NCI-H446 (cell line): ENCODE measurements around the gene SH3BP4.

Experiments used
- DNase-seq, 2 experiments: peaks; one replicate each; lab custom pipeline; 2025; lab: John Stamatoyannopoulos, UW

The SH3BP4 gene

GRCh38 chr2:235091421-235091820 is 139.6 kb downstream of the SH3BP4 start:
- DNase-seq: no peak

- DNase-seq: no peak
Observed at GRCh38 chr2:235091983-235092382, 140.2 kb downstream of the SH3BP4 start.

DNA sequence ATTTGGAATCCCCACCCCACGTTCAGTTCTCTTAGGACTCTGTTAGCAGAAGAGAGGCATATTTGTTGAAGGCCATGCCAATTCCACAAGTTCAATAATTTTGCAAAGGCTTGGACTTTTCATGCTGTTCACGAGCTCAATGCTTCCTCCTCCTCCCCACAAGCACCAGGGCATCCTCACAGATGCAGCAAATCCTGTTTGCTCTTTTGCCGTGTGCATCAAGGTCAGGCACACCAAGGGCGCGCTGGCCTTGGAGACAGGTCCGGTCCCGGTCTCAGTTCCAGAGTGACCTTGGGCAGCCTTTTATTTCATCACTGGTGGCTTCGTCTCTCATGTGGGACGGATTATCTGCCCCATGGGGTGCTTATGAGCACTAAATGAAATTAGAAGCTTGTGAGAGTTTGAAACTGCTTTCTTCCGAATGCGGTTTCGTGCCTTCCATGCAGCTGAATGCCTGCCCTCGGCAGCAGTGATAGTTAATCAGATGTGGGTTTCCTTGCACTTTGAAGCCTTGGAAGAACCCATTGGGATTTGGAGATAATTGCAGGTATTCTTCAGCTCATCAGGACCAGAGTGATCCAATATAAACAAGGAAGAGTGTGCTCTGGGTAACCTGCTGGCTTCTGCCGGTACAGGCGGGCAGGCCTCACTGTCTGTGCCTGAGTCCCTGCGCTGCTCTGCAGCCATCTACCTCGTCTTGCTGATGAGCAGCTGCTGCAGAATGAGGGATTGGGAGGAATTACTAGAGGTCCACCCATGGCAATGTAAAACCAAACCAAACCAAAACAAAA is 140.8 kb downstream of the SH3BP4 start:
- no peak for DNase-seq

GRCh38 chr2:235094457-235094856 is 142.6 kb downstream of the SH3BP4 start:
- DNase-seq: no peak

- peak; percentile 35 to 78 for DNase-seq
Observed at GRCh38 chr2:235095569-235095968, 143.8 kb downstream of the SH3BP4 start.

GRCh38 chr2:235096447-235096846 is 144.6 kb downstream of the SH3BP4 start:
- no peak for DNase-seq

GRCh38 chr2:235097196-235097595 is 145.4 kb downstream of the SH3BP4 start:
- DNase-seq: no peak

GRCh38 chr2:235098269-235098668 is 146.5 kb downstream of the SH3BP4 start:
- DNase-seq: no peak

GRCh38 chr2:235098736-235099494 is 147.1 kb downstream of the SH3BP4 start:
- no peak for DNase-seq

- peak in 1 of 2 experiments; percentile 43 for DNase-seq
Observed at GRCh38 chr2:235102896-235103295, 151.1 kb downstream of the SH3BP4 start.
